Eye (tissue), 1 donor: Measurements from ENCODE around the gene ADCY1.

ENCODE experiments used
- DNase-seq: peaks from one replicate; pipeline ENCODE4 v3.0.0-alpha.2; 2015

ADCY1 gene

GRCh38 chr7:45698303-45699014, 124.3 kb downstream of the ADCY1 start:
- DNase-seq, result no peak

GRCh38 chr7:45699015-45699309, 124.8 kb downstream of the ADCY1 start:
- DNase-seq, result no peak

- no peak for DNase-seq
Measured at GRCh38 chr7:45699726-45700390, 125.7 kb downstream of the ADCY1 start.

GRCh38 chr7:45700556-45700955, 126.4 kb downstream of the ADCY1 start:
- no peak for DNase-seq

- DNase-seq, result no peak
Measured at GRCh38 chr7:45701701-45702510, 127.7 kb downstream of the ADCY1 start.

GRCh38 chr7:45702751-45703150, 128.6 kb downstream of the ADCY1 start:
- DNase-seq, result no peak

GRCh38 chr7:45703373-45703821, 129.2 kb downstream of the ADCY1 start:
- DNase-seq, result no peak

- DNase-seq, result no peak
Measured at GRCh38 chr7:45703911-45704682, 129.9 kb downstream of the ADCY1 start.

- DNase-seq, result no peak
Measured at GRCh38 chr7:45704683-45705016, 130.5 kb downstream of the ADCY1 start.

GRCh38 chr7:45708046-45708950, 134.1 kb downstream of the ADCY1 start:
- DNase-seq, result no peak

GRCh38 chr7:45709168-45710042, 135.2 kb downstream of the ADCY1 start:
- DNase-seq, result no peak

GRCh38 chr7:45710271-45711160, 136.3 kb downstream of the ADCY1 start:
- DNase-seq, result no peak

GRCh38 chr7:45711161-45711490, 137.0 kb downstream of the ADCY1 start:
- no peak for DNase-seq

GRCh38 chr7:45712057-45712689, 138.0 kb downstream of the ADCY1 start:
- no peak for DNase-seq

- no peak for DNase-seq
Measured at GRCh38 chr7:45712872-45713668, 138.9 kb downstream of the ADCY1 start.

GRCh38 chr7:45713669-45714520, 139.7 kb downstream of the ADCY1 start:
- no peak for DNase-seq

- DNase-seq, result no peak
Measured at GRCh38 chr7:45714521-45714820, 140.3 kb downstream of the ADCY1 start.
